SHP77 treated with DMSO at 0.1 percent for 48 hours (cell line): Measurements from ENCODE around the gene APOL1.
"Not testable (repeated sequence)": the region's sequence is repeated elsewhere in the genome, so short reads cannot be mapped to it uniquely, and the experiment has no call there.

ENCODE experiments used
- DNase-seq: peaks from one replicate; lab custom pipeline; 2025; lab: John Stamatoyannopoulos, UW

The APOL1 gene

GRCh38 chr22:36252754-36253522 is at the start of gene APOL1:
TSS of gene APOL1 (plus strand) at chr22:36253133. CDS start at chr22:36254956, 1,823 bp downstream.
- DNase-seq = no peak

GRCh38 chr22:36203441-36203840 is 49.5 kb upstream of the APOL1 start:
- DNase-seq = not testable (repeated sequence)

GRCh38 chr22:36204001-36204631 is 48.8 kb upstream of the APOL1 start:
- no peak for DNase-seq

- DNase-seq = no peak
These were observed 48.3 kb upstream of the APOL1 start for GRCh38 chr22:36204632-36205015.

GRCh38 chr22:36205573-36205972 is 47.4 kb upstream of the APOL1 start:
- not testable (repeated sequence) for DNase-seq

GRCh38 chr22:36206255-36206654 is 46.7 kb upstream of the APOL1 start:
- DNase-seq = no peak

- DNase-seq = no peak
These were observed 44.7 kb upstream of the APOL1 start for GRCh38 chr22:36208162-36208765.

- DNase-seq = no peak
These were observed 44.0 kb upstream of the APOL1 start for GRCh38 chr22:36208914-36209313.

GRCh38 chr22:36209488-36209908 is 43.4 kb upstream of the APOL1 start:
- not testable (repeated sequence) for DNase-seq

GRCh38 chr22:36210224-36210623 is 42.7 kb upstream of the APOL1 start:
- DNase-seq = no peak

- peak; percentile 39 for DNase-seq
These were observed 41.6 kb upstream of the APOL1 start for GRCh38 chr22:36211237-36211861.

GRCh38 chr22:36212901-36213300 is 40.0 kb upstream of the APOL1 start:
- no peak for DNase-seq

- DNase-seq = no peak
These were observed 39.3 kb upstream of the APOL1 start for GRCh38 chr22:36213586-36213985.

GRCh38 chr22:36215981-36216380 is 37.0 kb upstream of the APOL1 start:
- DNase-seq = no peak

- DNase-seq = no peak
These were observed 34.2 kb upstream of the APOL1 start for GRCh38 chr22:36218648-36219193.

GRCh38 chr22:36220451-36220921 is 32.4 kb upstream of the APOL1 start:
- DNase-seq = peak; percentile 72

- DNase-seq = no peak
These were observed 30.9 kb upstream of the APOL1 start for GRCh38 chr22:36221799-36222751.

- no peak for DNase-seq
These were observed 30.0 kb upstream of the APOL1 start for GRCh38 chr22:36222887-36223450.

GRCh38 chr22:36223504-36223903 is 29.4 kb upstream of the APOL1 start:
- DNase-seq = no peak

GRCh38 chr22:36224245-36224644 is 28.7 kb upstream of the APOL1 start:
- DNase-seq = no peak
